Measurements from ENCODE around the gene INSM2.

Gene INSM2

DNA sequence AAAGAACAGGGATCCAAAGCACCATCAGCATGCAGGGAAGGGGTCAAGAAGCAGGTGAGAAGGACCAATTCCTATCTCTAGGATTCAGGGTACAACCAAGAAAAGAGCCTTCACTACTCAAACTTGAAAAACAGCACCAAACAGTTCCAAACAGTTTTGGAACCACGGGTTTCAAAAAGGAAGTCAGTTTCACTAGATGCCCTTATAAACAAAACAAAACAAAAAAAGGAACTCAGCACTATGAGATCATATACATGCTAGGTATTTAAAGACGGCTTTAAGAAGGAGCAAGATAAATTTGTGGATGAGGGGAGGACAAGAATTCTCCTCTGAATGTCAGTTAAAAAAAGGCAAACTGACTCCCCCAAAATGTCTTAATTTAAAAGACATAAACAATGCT lies 6.0 kb downstream of the INSM2 start:
- DNase-seq: no peak

DNA sequence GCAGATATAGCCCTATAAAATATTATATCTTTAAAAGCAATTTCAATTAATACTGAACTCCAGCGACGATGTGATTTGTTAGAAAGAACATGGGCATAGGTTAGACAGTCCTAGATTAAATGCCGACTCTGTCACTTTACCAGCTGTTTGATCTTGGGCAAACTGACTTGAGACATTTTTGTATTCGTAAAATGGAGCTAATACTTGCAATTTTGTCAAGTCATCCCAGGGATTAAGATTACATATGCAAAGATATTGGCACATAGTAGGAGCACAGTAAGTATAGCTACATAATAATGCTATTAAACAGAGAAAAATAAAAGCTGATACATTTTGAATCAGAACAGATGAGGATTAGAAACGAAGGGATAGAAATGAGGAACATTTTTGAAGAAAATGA lies 9.0 kb downstream of the INSM2 start:
- DNase-seq: no peak

DNA sequence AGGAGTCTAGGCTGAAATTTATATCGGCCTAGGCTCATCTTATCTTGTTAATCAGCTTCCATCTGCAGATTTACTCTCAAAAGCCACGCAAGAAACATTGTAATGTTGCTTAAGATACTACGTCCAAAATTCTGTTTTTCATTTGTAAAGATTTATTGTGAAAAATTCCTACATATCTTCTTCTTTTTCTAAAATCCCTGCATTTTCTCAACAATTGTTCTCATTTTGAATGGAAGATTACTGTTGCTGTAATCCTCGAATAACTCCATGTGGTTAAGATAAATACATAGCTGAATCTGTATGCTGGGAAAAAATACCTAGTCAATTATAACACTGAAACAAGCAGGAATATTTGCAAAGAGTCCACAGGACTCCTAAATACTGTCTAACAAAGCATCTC lies 15.6 kb downstream of the INSM2 start:
- DNase-seq: no peak

DNA sequence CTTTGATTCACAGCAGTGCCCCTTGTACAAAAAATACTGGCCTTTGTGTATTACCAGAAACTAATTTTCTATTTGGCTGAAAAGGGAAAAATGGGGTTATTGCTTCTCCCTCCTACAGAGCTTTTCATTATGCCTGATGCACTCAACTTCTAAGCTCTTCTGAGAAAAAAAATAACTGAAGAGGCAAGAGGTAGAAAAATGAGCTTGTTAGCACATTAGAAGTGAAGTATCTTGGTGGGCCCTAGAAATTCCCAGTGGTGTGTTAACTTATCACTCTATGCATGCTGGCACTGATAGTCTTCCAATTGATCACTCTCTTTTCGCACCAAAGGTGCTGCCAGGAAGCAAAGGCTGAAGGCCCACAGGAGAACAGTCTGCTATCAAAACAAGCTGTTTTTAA lies 17.1 kb downstream of the INSM2 start:
- DNase-seq: no peak

DNA sequence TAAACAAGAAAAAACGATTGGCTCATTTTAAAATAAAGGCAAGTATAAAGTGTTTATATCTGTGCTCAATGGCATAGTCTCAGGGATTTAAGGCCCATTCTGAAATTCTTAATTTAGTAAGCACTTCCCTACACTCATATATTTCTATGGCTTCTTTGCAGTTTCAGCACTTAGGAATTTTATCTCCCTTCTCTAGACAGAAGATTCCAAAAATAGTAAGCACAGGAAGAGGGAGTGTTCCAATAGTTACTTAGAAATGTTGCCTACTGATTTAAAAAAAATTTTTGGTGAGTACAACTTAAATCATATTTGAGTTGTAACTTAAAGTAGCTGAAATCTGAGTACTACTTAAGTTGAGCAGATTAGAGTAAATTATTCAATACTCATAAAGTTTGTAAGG lies 19.8 kb downstream of the INSM2 start:
- no peak for DNase-seq

DNA sequence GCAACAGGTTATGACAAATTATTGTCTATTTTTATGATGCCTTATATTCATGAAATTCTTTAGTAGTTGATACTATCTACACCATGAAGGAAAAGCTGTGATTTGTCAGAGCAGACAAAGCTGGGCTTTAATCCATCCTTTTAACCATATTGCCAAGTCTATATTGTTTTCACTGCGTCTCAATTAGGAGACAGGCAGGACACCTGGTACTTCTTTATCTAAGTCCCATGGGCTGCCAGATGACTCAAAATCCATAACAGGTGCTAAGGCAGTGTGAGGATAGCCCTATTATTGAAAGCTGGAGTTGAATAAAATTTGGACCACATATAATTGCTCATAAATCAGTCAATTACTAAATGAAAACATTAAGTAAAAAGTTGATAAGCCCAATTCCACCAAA lies 22.6 kb downstream of the INSM2 start:
- DNase-seq: no peak

DNA sequence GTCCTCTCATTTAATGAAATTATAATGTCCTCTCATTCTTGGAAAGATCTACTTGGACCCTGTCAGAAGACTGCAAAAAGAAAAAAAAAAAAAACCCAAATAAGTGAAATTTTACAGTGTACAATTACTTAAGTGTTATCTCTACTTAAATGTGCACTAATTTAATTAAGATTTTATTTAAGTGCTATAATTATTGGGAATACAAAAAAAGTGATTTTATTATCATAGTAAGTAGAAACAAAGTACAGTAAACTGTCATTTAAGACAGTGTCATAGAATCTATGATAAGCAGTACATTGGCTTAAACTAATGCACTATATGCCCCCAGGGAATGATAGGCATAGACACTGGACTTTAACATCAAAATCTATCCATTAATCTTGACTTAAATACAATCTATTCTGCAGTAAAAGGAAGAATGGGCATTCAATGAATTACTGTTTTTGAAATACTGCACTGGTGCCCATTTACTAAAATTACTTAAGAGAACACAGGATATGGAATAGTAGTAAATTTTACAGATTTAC lies 23.3 kb downstream of the INSM2 start:
- no peak for DNase-seq

DNA sequence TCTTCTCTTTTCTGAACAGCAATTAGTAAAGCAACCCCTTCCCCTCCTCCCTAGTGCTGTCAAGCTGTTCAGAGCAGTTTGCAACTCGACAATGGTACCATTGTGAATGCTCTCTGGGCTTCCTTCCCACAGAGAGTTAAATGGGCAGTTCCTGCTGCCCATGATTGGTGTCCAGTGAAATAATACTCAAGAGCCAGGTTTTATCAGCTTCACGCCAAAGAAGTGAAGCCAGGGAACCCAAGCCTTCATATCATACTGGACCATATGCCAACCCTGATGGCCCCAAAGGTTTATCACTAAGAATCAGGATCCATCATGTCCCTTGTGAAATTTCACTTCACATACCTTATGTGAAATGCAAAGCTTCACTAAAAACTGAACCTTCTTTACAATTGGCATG lies 24.7 kb downstream of the INSM2 start:
- DNase-seq: peak in 28 of 58 donors; percentile 1 to 55 (median 19)

DNA sequence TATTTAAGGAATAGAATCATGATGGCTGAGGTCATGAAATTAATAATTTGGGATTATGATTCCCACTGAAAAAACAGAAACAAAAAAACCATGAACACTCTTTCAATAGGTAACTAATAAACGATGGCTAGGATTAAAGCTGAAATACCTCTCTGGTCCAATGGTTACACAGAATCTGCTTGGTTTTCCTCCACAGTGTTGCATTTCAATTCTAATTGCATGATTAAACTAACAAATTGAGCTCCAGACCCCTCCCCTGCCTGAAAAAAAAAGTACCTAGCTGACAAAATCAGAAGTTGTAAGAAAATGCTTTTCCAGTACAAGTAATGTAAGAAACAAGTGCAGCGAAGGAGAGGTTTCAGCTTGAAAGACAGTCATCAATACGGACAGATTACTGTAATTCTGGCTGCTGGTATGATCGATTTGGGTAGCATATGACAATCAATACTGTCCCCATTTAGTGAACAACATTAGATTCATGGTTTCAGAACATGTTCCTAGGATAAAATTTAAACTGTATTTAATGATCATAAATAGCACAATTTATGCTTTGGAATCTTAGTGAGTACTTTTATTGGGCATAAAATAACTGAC lies 32.0 kb downstream of the INSM2 start:
- no peak for DNase-seq

DNA sequence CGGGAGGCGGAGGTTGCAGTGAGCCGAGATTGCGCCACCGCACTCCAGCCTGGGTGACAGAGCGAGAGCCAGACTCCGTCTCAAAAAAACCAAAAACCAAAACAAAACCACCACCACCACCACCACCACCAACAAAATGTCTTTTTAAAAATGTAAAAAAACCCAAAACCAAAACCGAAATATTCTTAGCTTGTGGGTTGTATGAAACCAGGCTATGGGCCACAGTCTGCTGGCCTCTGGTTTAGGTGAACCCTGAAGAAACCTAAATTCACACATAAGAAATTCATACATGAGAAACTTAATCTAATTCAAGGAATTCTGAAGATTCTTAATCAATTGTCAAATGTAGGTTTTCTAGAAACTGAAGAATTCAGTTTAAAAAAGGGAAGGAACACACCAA lies 37.6 kb downstream of the INSM2 start:
- DNase-seq: no peak

DNA sequence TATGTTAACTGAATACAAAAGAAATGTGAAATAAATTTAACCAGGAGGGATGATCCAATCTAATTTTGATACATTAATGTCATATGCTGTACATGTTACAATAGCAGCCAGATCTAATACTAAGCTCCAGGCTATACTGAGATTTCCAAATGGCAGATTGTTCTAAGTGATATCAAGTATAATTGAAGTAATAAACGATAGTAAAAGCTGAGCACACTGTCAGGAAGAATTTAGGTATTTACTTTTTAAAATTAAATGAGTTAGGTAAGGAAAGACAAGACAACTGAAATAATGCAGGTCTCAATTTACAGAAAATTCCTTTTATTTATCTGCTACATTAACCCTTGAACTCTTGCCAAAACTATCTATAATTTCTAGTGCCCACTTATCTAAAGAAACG lies 39.9 kb downstream of the INSM2 start:
- no peak for DNase-seq

DNA sequence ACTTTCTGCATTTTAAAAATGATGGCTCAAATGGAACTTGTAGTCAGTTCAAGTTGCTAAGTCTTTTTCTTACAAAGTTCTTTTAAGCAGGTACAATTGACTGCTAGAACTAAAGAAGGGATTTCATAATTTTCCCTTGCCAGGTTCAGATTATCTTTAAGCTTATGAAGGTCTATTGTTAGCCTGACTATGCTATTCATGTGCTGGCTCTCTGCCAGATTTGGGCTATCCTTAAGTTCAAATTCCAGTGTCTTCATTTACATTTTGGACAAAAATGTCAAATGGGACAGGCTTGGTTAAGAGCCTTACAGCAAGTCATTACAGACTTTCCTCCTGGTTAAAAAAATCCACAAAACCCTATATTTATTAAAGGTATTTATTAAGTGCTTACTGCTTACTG lies 42.3 kb downstream of the INSM2 start:
- DNase-seq: no peak

DNA sequence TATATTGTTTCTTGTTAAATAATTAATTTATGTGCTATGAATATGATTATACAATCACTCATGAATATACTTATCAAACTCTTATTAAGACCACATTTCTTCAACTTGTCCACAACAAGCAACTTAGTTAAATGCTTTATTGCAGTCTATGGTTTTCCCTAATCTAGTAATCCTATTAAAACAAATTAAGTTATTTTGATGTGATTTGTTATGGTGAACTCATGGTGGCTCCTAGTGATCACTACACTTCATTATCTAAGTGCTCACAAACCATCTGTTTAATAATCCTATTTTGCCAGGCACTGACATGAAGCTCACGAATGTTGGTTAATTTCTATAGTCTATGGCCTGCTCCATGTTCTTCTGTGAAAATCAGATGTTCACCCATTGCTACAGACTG lies 42.9 kb downstream of the INSM2 start:
- DNase-seq: no peak

DNA sequence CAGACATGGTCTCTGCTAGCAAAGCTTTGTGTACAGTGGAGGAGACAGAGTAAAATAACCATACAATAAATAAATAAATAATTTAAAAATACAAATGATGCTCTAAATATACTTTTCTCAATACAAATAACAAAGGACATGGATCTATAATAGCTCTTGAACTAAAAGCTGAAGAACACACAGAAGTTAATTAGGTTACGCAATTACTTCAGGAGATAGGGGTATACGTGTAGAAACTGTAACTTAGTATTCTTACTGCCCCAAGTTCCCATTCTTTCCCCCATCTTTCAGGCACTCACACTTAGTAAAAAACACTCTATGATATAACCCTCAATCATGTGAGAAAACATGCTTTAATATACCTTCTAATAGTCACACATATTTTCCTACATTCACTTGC lies 44.2 kb downstream of the INSM2 start:
- DNase-seq: no peak

DNA sequence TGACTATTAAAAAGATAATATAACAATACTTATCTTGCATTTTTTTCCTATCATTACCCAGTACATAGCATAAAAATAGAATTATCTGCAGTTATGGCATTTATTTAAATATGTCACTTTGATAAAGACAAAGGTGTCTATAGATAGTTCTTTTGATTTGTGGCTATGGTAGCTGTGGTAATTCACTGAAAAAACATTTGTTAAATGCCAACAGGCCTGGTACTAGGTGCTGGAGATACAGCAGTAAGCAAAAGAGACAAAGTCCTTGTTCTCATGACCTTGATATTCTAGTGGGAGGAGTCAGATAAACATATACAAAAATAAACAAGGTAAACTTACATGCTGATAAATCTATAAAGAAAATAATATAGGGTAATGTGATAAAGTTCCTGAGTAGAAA lies 44.7 kb downstream of the INSM2 start:
- DNase-seq: no peak

Measured in anterior cingulate cortex (tissue), 58 donors.